WTC11 (cell line): Measurements from ENCODE around the gene DERA. TPM values are rescaled to one million over a fixed set of nuclear protein-coding genes. Genes with fewer than 3 reads are reported as not detected.

Source experiments
- ATAC-seq: fragments of 200-7000 bp; cut with Tn5 transposase; 2 replicates; pipeline ENCODE4 v1.10.0; 2021; ENCODE audit warnings: mild to moderate bottlenecking, moderate library complexity
- CTCF ChIA-PET: fragments of 300-600 bp; sonication (Branson Sonifier 250); formaldehyde crosslinking; loops from one replicate; lab custom pipeline; 2021; ENCODE audit warnings: antibody characterized with exemption; lab: Charles Lee
- POLR2A ChIA-PET: fragments of 350-600 bp; sonication (Branson Sonifier 250); formaldehyde crosslinking; loops from one replicate; lab custom pipeline; 2021; ENCODE audit warnings: antibody characterized with exemption; lab: Charles Lee
- DNase-seq: peaks from one replicate; pipeline ENCODE4 v3.0.0; 2021; ENCODE audit warnings: low spot score
- H3K27ac Mint-ChIP-seq: 2 replicates; pipeline ENCODE4 v1.8.0; 2021; ENCODE audit warnings: mixed read lengths
- H3K27me3 Mint-ChIP-seq: 2 replicates; pipeline ENCODE4 v1.8.0; 2021; ENCODE audit warnings: low read depth, mild to moderate bottlenecking, moderate library complexity, mixed read lengths
- H3K36me3 Mint-ChIP-seq: 2 replicates; pipeline ENCODE4 v1.8.0; 2021; ENCODE audit warnings: mixed read lengths
- H3K4me1 Mint-ChIP-seq: 2 replicates; pipeline ENCODE4 v1.8.0; 2022; ENCODE audit warnings: mixed read lengths
- H3K4me3 Mint-ChIP-seq: 2 replicates; pipeline ENCODE4 v1.8.0; 2021; ENCODE audit warnings: mild to moderate bottlenecking, moderate library complexity, mixed read lengths
- H3K9me3 Mint-ChIP-seq: 2 replicates; pipeline ENCODE4 v1.8.0; 2021; ENCODE audit warnings: mixed read lengths
- ATF2 ChIP-seq: sonication (generic); formaldehyde crosslinking; IDR thresholded peaks from 2 replicates; pipeline ENCODE4 v1.8.1; 2022; ENCODE audit warnings: low read depth, missing genetic modification reagents, borderline replicate concordance
- CREB1 ChIP-seq: sonication (generic); formaldehyde crosslinking; IDR thresholded peaks from 2 replicates; pipeline ENCODE4 v1.8.0; 2023; ENCODE audit warnings: mild to moderate bottlenecking, missing genetic modification reagents
- CTCF ChIP-seq: fragments of 200-600 bp; IDR thresholded peaks from 2 replicates; pipeline ENCODE4 v1.8.0; 2022; ENCODE audit warnings: antibody characterized with exemption
- E2F1 ChIP-seq: sonication (generic); formaldehyde crosslinking; IDR thresholded peaks from 2 replicates; pipeline ENCODE4 v1.8.0; 2022; ENCODE audit warnings: mild to moderate bottlenecking, missing genetic modification reagents
- FOXK1 ChIP-seq: sonication (generic); formaldehyde crosslinking; IDR thresholded peaks from 2 replicates; pipeline ENCODE4 v1.8.0; 2022; ENCODE audit warnings: mild to moderate bottlenecking, moderate library complexity, missing genetic modification reagents
- NFATC4 ChIP-seq: fragments of 250-450 bp; sonication (Bioruptor Pico); IDR thresholded peaks from 2 replicates; pipeline ENCODE4 v1.9.0; 2021; ENCODE audit warnings: mild to moderate bottlenecking
- NFE2L1 ChIP-seq: sonication (generic); formaldehyde crosslinking; IDR thresholded peaks from 2 replicates; pipeline ENCODE4 v1.8.1; 2023; ENCODE audit warnings: missing genetic modification reagents
- PRDM15 ChIP-seq: sonication (generic); formaldehyde crosslinking; IDR thresholded peaks from 2 replicates; pipeline ENCODE4 v1.8.0; 2022; ENCODE audit warnings: missing genetic modification reagents
- PRRX2 ChIP-seq: fragments of 250-450 bp; sonication (Bioruptor Pico); IDR thresholded peaks from 2 replicates; pipeline ENCODE4 v1.8.0; 2021; ENCODE audit warnings: mild to moderate bottlenecking
- SOX15 ChIP-seq: fragments of 250-450 bp; sonication (Bioruptor Pico); IDR thresholded peaks from 2 replicates; pipeline ENCODE4 v1.9.0; 2021; ENCODE audit warnings: mild to moderate bottlenecking
- TCF7 ChIP-seq: sonication (generic); formaldehyde crosslinking; IDR thresholded peaks from 2 replicates; pipeline ENCODE4 v1.8.0; 2022; ENCODE audit warnings: mild to moderate bottlenecking, low read depth, missing genetic modification reagents, moderate library complexity
- ZBTB21 ChIP-seq: sonication (generic); formaldehyde crosslinking; IDR thresholded peaks from 2 replicates; pipeline ENCODE4 v1.8.1; 2023; ENCODE audit warnings: mild to moderate bottlenecking, missing genetic modification reagents, borderline replicate concordance
- ZMAT4 ChIP-seq: fragments of 250-450 bp; sonication (Bioruptor Pico); IDR thresholded peaks from 2 replicates; pipeline ENCODE4 v1.9.0; 2021; ENCODE audit warnings: mild to moderate bottlenecking
- ZNF423 ChIP-seq: fragments of 250-450 bp; sonication (Bioruptor Pico); IDR thresholded peaks from 2 replicates; pipeline ENCODE4 v2.1.2; 2022; ENCODE audit warnings: mild to moderate bottlenecking, moderate library complexity
- total RNA-seq: library from RNA; stranded (reverse); gene quantifications from 3 replicates; pipeline ENCODE4 v1.2.3, GENCODE V29; 2021

Gene DERA
- total RNA-seq, 1 experiment from 2014 or later, result 22.4 TPM

- H3K4me1 Mint-ChIP-seq, result peaks cover 20% of the 10 kb centered on the region
- ATAC-seq (peak; percentile 96), DNase-seq (peak; percentile 53)
- H3K27ac Mint-ChIP-seq, result no peak overlapping the region
- ChIA-PET CTCF (interaction anchor here (0.6 to 1.6 kb wide), 7 partner anchors 9 to 395 kb away, joined by 3 to 8 read pairs (median 3); partner anchors contain the start of gene DERA), POLR2A (no interaction called here)
- H3K4me3 Mint-ChIP-seq, result no peak overlapping the region
- no peaks in the 10 kb centered on the region for H3K9me3 Mint-ChIP-seq
- TF ChIP-seq CTCF, result peak; percentile 67; the same call in 1 of the 2 replicates
- no peak for TF ChIP-seq TCF7 (CRISPR knock-in tag)
- no peaks in the 10 kb centered on the region for H3K36me3 Mint-ChIP-seq
- no peaks in the 10 kb centered on the region for H3K27me3 Mint-ChIP-seq
Observed at GRCh38 chr12:15979096-15980092, 68.3 kb downstream of the DERA start.

GRCh38 chr12:15982071-15982470 lies 70.9 kb downstream of the DERA start:
- no peaks in the 10 kb centered on the region for H3K36me3 Mint-ChIP-seq
- H3K4me1 Mint-ChIP-seq, result peaks cover 20% of the 10 kb centered on the region
- CTCF ChIA-PET, result interaction anchor here (0.9 to 1.7 kb wide), 4 partner anchors 12 to 140 kb away, joined by 3 to 7 read pairs (median 5); no protein-coding TSS in a partner anchor
- H3K27me3 Mint-ChIP-seq, result no peaks in the 10 kb centered on the region
- H3K4me3 Mint-ChIP-seq, result no peak overlapping the region
- no peaks in the 10 kb centered on the region for H3K9me3 Mint-ChIP-seq
- ATAC-seq, result no peak
- no peak overlapping the region for H3K27ac Mint-ChIP-seq
- POLR2A ChIA-PET, result no interaction called here
- no peak for TF ChIP-seq CREB1 (CRISPR knock-in tag)
- TF ChIP-seq PRRX2 (CRISPR knock-in tag), result no peak
- TF ChIP-seq NFE2L1 (CRISPR knock-in tag), result no peak
- TF ChIP-seq ZMAT4 (CRISPR knock-in tag), result no peak
- TF ChIP-seq FOXK1 (CRISPR knock-in tag), result no peak
- DNase-seq, result no peak

GRCh38 chr12:15982471-15982870 lies 71.3 kb downstream of the DERA start:
- ChIA-PET POLR2A (no interaction called here), CTCF (interaction anchor here (0.8 to 1.7 kb wide), 5 partner anchors 11 to 140 kb away, joined by 3 to 7 read pairs (median 3); no protein-coding TSS in a partner anchor)
- TF ChIP-seq PRDM15, result no peak
- TF ChIP-seq E2F1 (CRISPR knock-in tag), result no peak
- TF ChIP-seq SOX15 (CRISPR knock-in tag), result no peak
- TF ChIP-seq ATF2 (CRISPR knock-in tag), result no peak
- TF ChIP-seq ZNF423, result no peak
- TF ChIP-seq ZBTB21, result no peak
- TF ChIP-seq NFATC4 (CRISPR knock-in tag), result no peak
- no peak for TF ChIP-seq TCF7 (CRISPR knock-in tag)
- Mint-ChIP-seq H3K4me3 (no peak overlapping the region), H3K27ac (no peak overlapping the region), H3K4me1 (peaks cover 20% of the 10 kb centered on the region), H3K27me3 (no peaks in the 10 kb centered on the region), H3K9me3 (no peaks in the 10 kb centered on the region), H3K36me3 (no peaks in the 10 kb centered on the region)
- DNase-seq (no peak), ATAC-seq (peak; percentile 47)
